Activated CD8-positive, alpha-beta T cell treated with anti-CD3 and anti-CD28 coated beads for 36 hours (primary cell): ENCODE results near the gene DCAF10. TPM values are rescaled to one million over a fixed set of nuclear protein-coding genes. Genes with fewer than 3 reads are reported as not detected.
"Not testable (repeated sequence)": the region's sequence is repeated elsewhere in the genome, so short reads cannot be mapped to it uniquely, and the experiment has no call there.

ENCODE experiments used
- ATAC-seq: fragments of 200-7000 bp; cut with Tn5 transposase; one replicate; pipeline ENCODE4 v1.10.0; 2021; ENCODE audit warnings: mild to moderate bottlenecking, moderate library complexity
- CTCF ChIA-PET: fragments of 350-600 bp; sonication (Branson Sonifier 250); formaldehyde crosslinking; loops from one replicate; lab custom pipeline; 2021; ENCODE audit warnings: antibody characterized with exemption; lab: Charles Lee
- POLR2A ChIA-PET: fragments of 350-600 bp; sonication (Branson Sonifier 250); formaldehyde crosslinking; loops from one replicate; lab custom pipeline; 2021; ENCODE audit warnings: antibody characterized with exemption; lab: Charles Lee
- DNase-seq: peaks from one replicate; pipeline ENCODE4 v3.0.0-alpha.2; 2020
- H3K27ac Mint-ChIP-seq: one replicate; pipeline ENCODE4 v1.8.0; 2021; ENCODE audit warnings: mild to moderate bottlenecking, mixed read lengths
- H3K27me3 Mint-ChIP-seq: one replicate; pipeline ENCODE4 v1.8.0; 2021; ENCODE audit warnings: mixed read lengths
- H3K36me3 Mint-ChIP-seq: one replicate; pipeline ENCODE4 v1.8.0; 2021; ENCODE audit warnings: low read depth, mixed read lengths
- H3K4me1 Mint-ChIP-seq: one replicate; pipeline ENCODE4 v1.8.0; 2021; ENCODE audit warnings: low read depth, mixed read lengths
- H3K4me3 Mint-ChIP-seq: one replicate; pipeline ENCODE4 v1.8.0; 2021; ENCODE audit warnings: mild to moderate bottlenecking, moderate library complexity, mixed read lengths
- H3K9me3 Mint-ChIP-seq: one replicate; pipeline ENCODE4 v1.8.0; 2021; ENCODE audit warnings: mixed read lengths
- CTCF ChIP-seq: fragments of 200-600 bp; IDR thresholded peaks from one replicate; pipeline ENCODE4 v1.8.0; 2022; ENCODE audit warnings: antibody characterized with exemption, mild to moderate bottlenecking
- intact Hi-C: fragments of 100-400 bp; cut with micrococcal nuclease; formaldehyde crosslinking; loops from one replicate; pipeline ENCODE4 v1.10.0; 2022
- total RNA-seq, 2 experiments: library from RNA; stranded (reverse); gene quantifications; one replicate each; pipeline ENCODE4 v1.2.3, GENCODE V29; 2021

DCAF10 gene
- total RNA-seq, 2 experiments from 2014 or later, result 14.7 to 15.2 TPM

GRCh38 chr9:37801287-37801850 lies 772 bp downstream of the DCAF10 start:
- TF ChIP-seq CTCF, result no peak
- intact Hi-C loops, result no loop called here
- ChIA-PET CTCF (interaction anchor here (1.0 kb wide), 1 partner anchor 16 kb away, joined by 3 read pairs; the partner anchor contains the start of gene EXOSC3), POLR2A (interaction anchor here (0.6 to 3.0 kb wide), 7 partner anchors 11 to 287 kb away, joined by 3 to 29 read pairs (median 3); partner anchors contain the start of gene EXOSC3)
- Mint-ChIP-seq H3K4me3 (peak overlapping the region; percentile 93), H3K9me3 (no peaks in the 10 kb centered on the region), H3K27me3 (no peaks in the 10 kb centered on the region), H3K4me1 (peaks cover 40% of the 10 kb centered on the region), H3K36me3 (peaks cover 9% of the 10 kb centered on the region), H3K27ac (peak overlapping the region; percentile 71)
- DNase-seq (peak; percentile 48), ATAC-seq (peak; percentile 40)

- TF ChIP-seq CTCF, result no peak
- CTCF ChIA-PET, result no interaction called here
- H3K4me1 Mint-ChIP-seq, result peaks cover 43% of the 10 kb centered on the region
- no peaks in the 10 kb centered on the region for H3K9me3 Mint-ChIP-seq
- H3K27ac Mint-ChIP-seq, result peak overlapping the region; percentile 71
- ATAC-seq (no peak), DNase-seq (no peak)
- H3K4me3 Mint-ChIP-seq, result peak overlapping the region; percentile 93
- POLR2A ChIA-PET, result interaction anchor here (1.6 to 3.0 kb wide), 2 partner anchors 18 to 22 kb away, joined by 4 to 29 read pairs; partner anchors contain the start of gene EXOSC3
- H3K27me3 Mint-ChIP-seq, result no peaks in the 10 kb centered on the region
- intact Hi-C loops, result no loop called here
- H3K36me3 Mint-ChIP-seq, result peaks cover 7% of the 10 kb centered on the region
Measured at GRCh38 chr9:37801959-37802711, 1.5 kb downstream of the DCAF10 start.

GRCh38 chr9:37806271-37806670 lies 5.7 kb downstream of the DCAF10 start:
- H3K4me3 Mint-ChIP-seq, result no peak overlapping the region
- intact Hi-C loops, result no loop called here
- H3K27ac Mint-ChIP-seq, result no peak overlapping the region
- TF ChIP-seq CTCF, result no peak
- peaks cover 13% of the 10 kb centered on the region for H3K36me3 Mint-ChIP-seq
- H3K27me3 Mint-ChIP-seq, result no peaks in the 10 kb centered on the region
- no peaks in the 10 kb centered on the region for H3K9me3 Mint-ChIP-seq
- DNase-seq, result no peak
- ChIA-PET CTCF (no interaction called here), POLR2A (interaction anchor here (1.4 kb wide), 1 partner anchor 22 kb away, joined by 3 read pairs; the partner anchor contains the start of gene EXOSC3)
- H3K4me1 Mint-ChIP-seq, result peaks cover 32% of the 10 kb centered on the region
- ATAC-seq, result no peak

- ChIA-PET POLR2A (interaction anchor here (1.0 kb wide), 1 partner anchor 24 kb away, joined by 3 read pairs; the partner anchor contains the start of gene EXOSC3), CTCF (interaction anchor here (0.8 to 1.1 kb wide), 2 partner anchors 9 to 21 kb away, joined by 3 to 4 read pairs; no protein-coding TSS in a partner anchor)
- Mint-ChIP-seq H3K4me1 (peaks cover 16% of the 10 kb centered on the region), H3K36me3 (peaks cover 15% of the 10 kb centered on the region)
- ATAC-seq, H3K27ac Mint-ChIP-seq, H3K4me3 Mint-ChIP-seq, intact Hi-C loops, H3K27me3 Mint-ChIP-seq, H3K9me3 Mint-ChIP-seq, DNase-seq: not testable (repeated sequence)
Measured at GRCh38 chr9:37809676-37810075, 9.1 kb downstream of the DCAF10 start.

GRCh38 chr9:37811906-37812476 lies 11.4 kb downstream of the DCAF10 start:
- Mint-ChIP-seq H3K9me3 (no peaks in the 10 kb centered on the region), H3K27me3 (no peaks in the 10 kb centered on the region), H3K27ac (no peak overlapping the region), H3K4me3 (no peak overlapping the region), H3K36me3 (peaks cover 13% of the 10 kb centered on the region), H3K4me1 (peaks cover 7% of the 10 kb centered on the region)
- CTCF ChIA-PET, result interaction anchor here (0.7 to 1.3 kb wide), 2 partner anchors 9 to 348 kb away, joined by 4 to 5 read pairs; no protein-coding TSS in a partner anchor
- intact Hi-C loops, result no loop called here
- POLR2A ChIA-PET, result interaction anchor here (0.7 kb wide), 2 partner anchors 21 to 401 kb away, joined by 4 to 6 read pairs; no protein-coding TSS in a partner anchor
- no peak for ATAC-seq
- TF ChIP-seq CTCF, result no peak
- DNase-seq, result no peak
